PC-9 (cell line): ENCODE measurements around the gene RXYLT1. TPM values are rescaled to one million over a fixed set of nuclear protein-coding genes. Genes with fewer than 3 reads are reported as not detected.

ENCODE experiments used
- BruUV-seq: library from RNA; stranded (reverse); fragments of 400-500 nt; replicated peaks from 2 replicates; lab custom pipeline; 2021; lab: Mats Ljungman, UMichigan
- CTCF ChIA-PET: fragments of 300-600 bp; sonication (Branson Sonifier 250); formaldehyde crosslinking; loops from one replicate; lab custom pipeline; 2022; ENCODE audit warnings: antibody characterized with exemption; lab: Charles Lee
- POLR2A ChIA-PET: fragments of 300-600 bp; sonication (Branson Sonifier 250); formaldehyde crosslinking; loops from one replicate; lab custom pipeline; 2022; ENCODE audit warnings: antibody characterized with exemption; ENCODE audit not compliant: unreplicated experiment; lab: Charles Lee
- DNase-seq, 2 experiments: peaks; one replicate each; pipeline versions ENCODE4 v3.0.0 to v3.0.0-alpha.2; 2015 to 2022; ENCODE audit warnings: mixed read lengths in 1 of 2
- H2AFZ ChIP-seq: fragments of 200-600 bp; sonication (generic); 2 replicates; pipeline ENCODE4 v1.8.1; 2017; ENCODE audit warnings: antibody characterized with exemption
- H3F3A ChIP-seq: fragments of 200-600 bp; sonication (generic); 2 replicates; pipeline ENCODE4 v1.8.1; 2017; ENCODE audit warnings: antibody characterized with exemption, mild to moderate bottlenecking, low read depth; ENCODE audit not compliant: insufficient read depth
- H3K27ac ChIP-seq: fragments of 200-600 bp; sonication (generic); 2 replicates; pipeline ENCODE4 v1.6.1; 2016; ENCODE audit warnings: mixed run types
- H3K27me3 ChIP-seq: fragments of 200-600 bp; sonication (generic); 2 replicates; pipeline ENCODE4 v1.6.1; 2016; ENCODE audit warnings: low read depth, mixed run types; ENCODE audit not compliant: insufficient read depth
- H3K36me3 ChIP-seq: fragments of 200-600 bp; sonication (generic); 2 replicates; pipeline ENCODE4 v1.6.1; 2016; ENCODE audit warnings: low read depth, mixed run types
- H3K4me1 ChIP-seq: fragments of 200-600 bp; sonication (generic); replicated peaks from 2 replicates; pipeline ENCODE4 v1.6.1; 2016; ENCODE audit warnings: mixed run types; ENCODE audit not compliant: insufficient read depth
- H3K4me2 ChIP-seq: fragments of 200-600 bp; sonication (generic); 2 replicates; pipeline ENCODE4 v1.6.1; 2017; ENCODE audit warnings: mixed run types
- H3K4me3 ChIP-seq: fragments of 200-600 bp; sonication (generic); 2 replicates; pipeline ENCODE4 v1.6.1; 2016; ENCODE audit warnings: mixed run types
- H3K79me2 ChIP-seq: fragments of 200-600 bp; sonication (generic); 2 replicates; pipeline ENCODE4 v1.6.1; 2017; ENCODE audit warnings: low read depth, mixed run types
- H3K9me2 ChIP-seq: fragments of 200-600 bp; sonication (generic); 2 replicates; pipeline ENCODE4 v1.8.1; 2017; ENCODE audit warnings: mild to moderate bottlenecking; ENCODE audit not compliant: insufficient read depth
- H3K9me3 ChIP-seq: fragments of 200-600 bp; sonication (generic); 2 replicates; pipeline ENCODE4 v1.8.1; 2016; ENCODE audit warnings: low read depth; ENCODE audit not compliant: insufficient read depth
- H4K20me1 ChIP-seq: fragments of 200-600 bp; sonication (generic); 2 replicates; pipeline ENCODE4 v1.8.1; 2017; ENCODE audit not compliant: insufficient read depth
- CTCF ChIP-seq: fragments of 200-600 bp; sonication (generic); conservative IDR thresholded peaks from 2 replicates; pipeline ENCODE4 v1.6.1; 2017; ENCODE audit warnings: mixed run types, antibody characterized with exemption, mild to moderate bottlenecking, moderate library complexity
- EZH2 ChIP-seq: fragments of 200-600 bp; sonication (generic); IDR thresholded peaks from 2 replicates; pipeline ENCODE4 v1.8.0; 2017; ENCODE audit warnings: antibody characterized with exemption, low read depth
- intact Hi-C: fragments of 100-400 bp; cut with micrococcal nuclease; formaldehyde crosslinking; loops from one replicate; pipeline ENCODE4 v1.10.0; 2022; ENCODE audit not compliant: unreplicated experiment
- total RNA-seq: library from RNA; stranded (reverse); gene quantifications from 2 replicates; pipeline ENCODE4 v1.2.3, GENCODE V29; 2021

Gene RXYLT1
- total RNA-seq, 1 experiment from 2014 or later = 12.2 TPM

DNA sequence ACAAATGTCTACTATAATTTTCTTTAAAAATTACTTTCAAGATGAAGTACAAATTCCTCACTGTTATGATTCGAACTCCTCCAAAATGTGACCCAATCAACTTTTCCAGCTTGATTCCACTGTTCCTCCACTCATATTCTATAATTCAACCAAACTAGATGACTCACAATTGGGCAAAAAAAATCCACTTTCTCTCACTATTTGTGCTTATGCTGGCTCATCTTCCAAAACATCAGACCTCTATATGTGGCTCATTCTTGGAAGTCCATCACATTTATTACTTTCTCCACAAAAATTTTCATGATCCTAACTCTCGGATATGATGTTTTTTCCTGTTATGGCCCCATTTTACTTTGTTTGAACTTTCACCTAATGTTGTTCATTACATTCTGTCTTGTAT lies 26.9 kb upstream of the RXYLT1 start:
- DNase-seq = no peak
- intact Hi-C loops = no loop called here
- H3K4me3 ChIP-seq = no peak overlapping the region
- H3K4me2 ChIP-seq = no peak overlapping the region
- H3K9me2 ChIP-seq = 0 out of 2 replicates have a peak, but pooled peaks cover 4% of the 10 kb centered on the region
- H3K36me3 ChIP-seq = no peaks in the 10 kb centered on the region
- POLR2A ChIA-PET = no interaction called here
- no TSS peak for BruUV-seq
- H3F3A ChIP-seq = no peaks in the 10 kb centered on the region
- no peaks in the 10 kb centered on the region for H3K79me2 ChIP-seq
- no peak for TF ChIP-seq CTCF
- TF ChIP-seq EZH2 = no peak
- no peaks in the 10 kb centered on the region for H3K9me3 ChIP-seq
- H3K27ac ChIP-seq = no peak overlapping the region
- H4K20me1 ChIP-seq = no peaks in the 10 kb centered on the region
- CTCF ChIA-PET = no interaction called here
- H2AFZ ChIP-seq = no peak overlapping the region
- no peaks in the 10 kb centered on the region for H3K27me3 ChIP-seq
- H3K4me1 ChIP-seq = no peaks in the 10 kb centered on the region

- H3K9me2 ChIP-seq = 0 out of 2 replicates have a peak, but pooled peaks cover 4% of the 10 kb centered on the region
- H3K27me3 ChIP-seq = no peaks in the 10 kb centered on the region
- H2AFZ ChIP-seq = no peak overlapping the region
- no peak overlapping the region for H3K4me2 ChIP-seq
- no peaks in the 10 kb centered on the region for H3K4me1 ChIP-seq
- intact Hi-C loops = no loop called here
- H3K4me3 ChIP-seq = no peak overlapping the region
- no peaks in the 10 kb centered on the region for H3F3A ChIP-seq
- TF ChIP-seq EZH2 (no peak), CTCF (no peak)
- POLR2A ChIA-PET = no interaction called here
- CTCF ChIA-PET = no interaction called here
- H3K36me3 ChIP-seq = no peaks in the 10 kb centered on the region
- BruUV-seq = no TSS peak
- no peak overlapping the region for H3K27ac ChIP-seq
- H3K9me3 ChIP-seq = no peaks in the 10 kb centered on the region
- DNase-seq = no peak
- no peaks in the 10 kb centered on the region for H4K20me1 ChIP-seq
- H3K79me2 ChIP-seq = no peaks in the 10 kb centered on the region
Measured at GRCh38 chr12:63753743-63754142, 26.0 kb upstream of the RXYLT1 start.

DNA sequence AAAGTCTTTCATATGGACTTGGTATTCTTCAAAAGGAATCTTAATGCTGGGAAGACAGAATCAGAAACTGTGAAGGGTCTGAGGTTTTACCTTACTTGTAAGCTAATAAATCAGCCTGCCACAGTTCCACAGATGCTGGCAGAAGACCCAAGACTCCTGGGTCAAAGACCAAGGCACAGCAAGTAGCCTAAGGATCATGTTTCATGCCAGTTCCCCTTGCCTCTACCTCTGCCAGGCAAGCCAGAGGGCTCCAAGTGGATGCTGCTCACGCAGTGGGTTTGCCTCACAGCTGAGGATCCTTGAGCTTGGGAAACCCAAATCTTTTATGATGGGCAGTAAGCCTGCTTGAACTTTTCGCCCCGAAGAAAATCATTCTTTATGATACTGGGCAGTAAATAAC lies 15.2 kb upstream of the RXYLT1 start:
- intact Hi-C loops = no loop called here
- Histone ChIP-seq H3K4me1 (no peaks in the 10 kb centered on the region), H2AFZ (no peak overlapping the region), H4K20me1 (no peaks in the 10 kb centered on the region), H3K36me3 (no peaks in the 10 kb centered on the region), H3K4me3 (no peak overlapping the region), H3F3A (no peaks in the 10 kb centered on the region), H3K9me3 (no peaks in the 10 kb centered on the region), H3K27ac (no peak overlapping the region), H3K9me2 (no peaks in the 10 kb centered on the region), H3K27me3 (no peaks in the 10 kb centered on the region), H3K79me2 (no peaks in the 10 kb centered on the region), H3K4me2 (no peak overlapping the region)
- no TSS peak for BruUV-seq
- ChIA-PET POLR2A (no interaction called here), CTCF (no interaction called here)
- TF ChIP-seq EZH2 (no peak), CTCF (no peak)
- no peak for DNase-seq
